AG04450 (cell line): ENCODE results near the gene SH3D19. TPM values are rescaled to one million over a fixed set of nuclear protein-coding genes. Genes with fewer than 3 reads are reported as not detected.
"Not testable (repeated sequence)": the region's sequence is repeated elsewhere in the genome, so short reads cannot be mapped to it uniquely, and the experiment has no call there.

Experiments
- CTCF ChIA-PET: fragments of 300-600, 350-600 bp; formaldehyde crosslinking; extraction: SDS; loops from one replicate; lab custom pipeline; 2022; ENCODE audit warnings: antibody characterized with exemption, inconsistent platforms; lab: Charles Lee
- POLR2A ChIA-PET: fragments of 350-600 bp; formaldehyde crosslinking; extraction: SDS; loops from one replicate; lab custom pipeline; 2021; ENCODE audit warnings: antibody characterized with exemption, inconsistent platforms; lab: Yijun Ruan, JAX
- DNase-seq: peaks from one replicate; pipeline ENCODE4 v3.0.0-alpha.2; 2011; ENCODE audit warnings: low read depth, low spot score
- H3K27ac ChIP-seq: one replicate; pipeline ENCODE4 v1.5.1; 2012; ENCODE audit warnings: low read depth, low read length, control low read depth
- H3K27me3 ChIP-seq: one replicate; pipeline ENCODE4 v1.6.0; 2012; ENCODE audit warnings: low read length; ENCODE audit not compliant: control insufficient read depth, insufficient read depth
- H3K4me3 ChIP-seq: 2 replicates; pipeline ENCODE4 v1.5.1; 2011; ENCODE audit warnings: mild to moderate bottlenecking, low read depth, low read length, control low read depth
- H3K9me3 ChIP-seq: 2 replicates; pipeline ENCODE4 v1.5.1; 2012; ENCODE audit warnings: low read length; ENCODE audit not compliant: control insufficient read depth, insufficient read depth
- polyA plus RNA-seq: library from polyadenylated mRNA; depleted of rRNA; stranded (reverse); fragments of >200 nt; gene quantifications from 2 replicates; pipeline ENCODE4 v1.2.3, GENCODE V29; 2011
- TF ChIP-seq, protein P1 (sequence below): IDR thresholded peaks from 2 replicates; pipeline ENCODE4 v1.5.1; 2011; ENCODE audit warnings: low read depth, low read length, control low read depth, inconsistent platforms

SH3D19 gene
- polyA plus RNA-seq, 1 experiment = 32.6 TPM

DNA sequence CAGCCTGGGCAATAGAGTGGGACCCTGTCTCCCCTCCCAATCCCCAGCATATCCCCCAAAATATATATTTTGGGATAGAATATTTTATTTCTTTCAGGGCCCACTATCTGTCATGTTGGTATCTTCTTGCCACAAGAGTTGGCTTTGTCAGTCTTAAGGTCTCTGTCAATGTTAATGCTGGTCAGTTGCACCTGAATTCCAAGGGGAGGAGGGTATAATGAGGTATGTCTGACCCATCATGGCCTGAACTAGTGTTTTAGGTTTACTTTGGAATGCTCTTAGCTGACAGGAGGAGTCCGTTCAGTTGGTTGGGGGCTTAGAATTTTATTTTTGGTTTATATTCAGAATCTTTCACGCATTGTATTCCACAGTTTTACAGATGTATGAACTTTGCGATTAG lies 232.2 kb downstream of the SH3D19 start:
- ChIA-PET POLR2A (no interaction called here), CTCF (no interaction called here)
- no peak overlapping the region for H3K4me3 ChIP-seq
- TF ChIP-seq, protein P1, sequence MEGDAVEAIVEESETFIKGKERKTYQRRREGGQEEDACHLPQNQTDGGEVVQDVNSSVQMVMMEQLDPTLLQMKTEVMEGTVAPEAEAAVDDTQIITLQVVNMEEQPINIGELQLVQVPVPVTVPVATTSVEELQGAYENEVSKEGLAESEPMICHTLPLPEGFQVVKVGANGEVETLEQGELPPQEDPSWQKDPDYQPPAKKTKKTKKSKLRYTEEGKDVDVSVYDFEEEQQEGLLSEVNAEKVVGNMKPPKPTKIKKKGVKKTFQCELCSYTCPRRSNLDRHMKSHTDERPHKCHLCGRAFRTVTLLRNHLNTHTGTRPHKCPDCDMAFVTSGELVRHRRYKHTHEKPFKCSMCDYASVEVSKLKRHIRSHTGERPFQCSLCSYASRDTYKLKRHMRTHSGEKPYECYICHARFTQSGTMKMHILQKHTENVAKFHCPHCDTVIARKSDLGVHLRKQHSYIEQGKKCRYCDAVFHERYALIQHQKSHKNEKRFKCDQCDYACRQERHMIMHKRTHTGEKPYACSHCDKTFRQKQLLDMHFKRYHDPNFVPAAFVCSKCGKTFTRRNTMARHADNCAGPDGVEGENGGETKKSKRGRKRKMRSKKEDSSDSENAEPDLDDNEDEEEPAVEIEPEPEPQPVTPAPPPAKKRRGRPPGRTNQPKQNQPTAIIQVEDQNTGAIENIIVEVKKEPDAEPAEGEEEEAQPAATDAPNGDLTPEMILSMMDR = no peak
- no peaks in the 10 kb centered on the region for H3K27me3 ChIP-seq
- H3K27ac ChIP-seq = no peak overlapping the region
- no peak for DNase-seq
- no peaks in the 10 kb centered on the region for H3K9me3 ChIP-seq

DNA sequence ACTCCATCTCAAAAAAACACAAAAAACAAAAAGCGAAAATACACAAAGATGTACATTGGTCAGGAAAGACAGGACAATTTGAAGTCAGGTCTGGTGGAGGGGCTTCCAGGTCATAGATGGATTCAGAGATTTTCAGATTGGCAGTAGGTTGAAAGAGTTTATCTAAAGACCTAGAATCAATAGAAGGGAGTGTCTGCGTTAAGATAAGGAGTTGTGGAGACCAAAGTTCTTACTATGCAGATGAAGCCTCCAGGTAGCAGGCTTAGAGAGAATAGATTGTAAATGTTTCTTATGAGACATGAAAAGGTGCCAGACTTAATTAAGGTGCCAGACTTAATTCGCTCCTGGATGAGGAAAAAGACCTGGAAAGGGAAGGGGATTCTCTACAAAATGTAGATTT lies 232.9 kb downstream of the SH3D19 start:
- Histone ChIP-seq H3K27me3 (no peaks in the 10 kb centered on the region), H3K4me3 (no peak overlapping the region), H3K9me3 (no peaks in the 10 kb centered on the region), H3K27ac (no peak overlapping the region)
- CTCF ChIA-PET = no interaction called here
- TF ChIP-seq, protein P1 = no peak
- DNase-seq = no peak
- POLR2A ChIA-PET = no interaction called here

DNA sequence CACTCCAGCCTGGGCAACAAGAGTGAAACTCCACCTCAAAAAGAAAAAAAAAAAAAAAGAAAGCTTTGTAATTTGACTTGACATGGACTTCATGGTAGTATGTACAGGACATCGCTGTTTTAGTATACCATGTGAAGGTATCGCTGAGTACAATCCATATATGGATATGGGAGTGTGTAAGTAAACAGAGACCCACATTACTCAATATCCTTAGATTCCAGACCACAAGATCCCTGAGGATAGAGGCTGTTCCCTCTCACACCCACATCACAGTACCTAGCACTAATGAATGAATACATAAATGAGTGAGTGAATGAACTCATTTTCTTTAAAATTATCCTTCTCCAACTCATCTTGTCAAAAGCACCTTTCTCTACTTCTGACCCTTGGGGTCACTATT lies 234.4 kb downstream of the SH3D19 start:
- H3K4me3 ChIP-seq = no peak overlapping the region
- H3K9me3 ChIP-seq = no peaks in the 10 kb centered on the region
- H3K27me3 ChIP-seq = no peaks in the 10 kb centered on the region
- ChIA-PET POLR2A (no interaction called here), CTCF (no interaction called here)
- no peak for DNase-seq
- no peak overlapping the region for H3K27ac ChIP-seq
- TF ChIP-seq, protein P1 = no peak

DNA sequence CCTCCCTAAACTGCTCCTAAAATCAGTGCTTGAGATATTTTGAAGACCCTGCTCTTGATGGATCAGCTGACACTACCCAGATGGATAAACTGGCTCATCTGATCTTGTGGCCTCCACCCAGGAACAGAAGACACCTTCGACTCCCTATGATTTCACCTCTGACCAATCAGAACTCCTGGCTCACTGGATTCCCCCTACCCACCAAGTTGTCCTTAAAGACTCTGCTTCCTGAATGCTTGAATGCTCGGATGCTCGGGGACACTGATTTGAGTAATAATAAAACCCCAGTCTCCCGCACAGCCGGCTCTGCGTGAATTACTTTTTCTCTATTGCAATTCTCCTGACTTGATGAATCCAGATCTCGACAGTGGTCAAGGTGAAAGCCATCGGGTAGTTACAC lies 237.9 kb downstream of the SH3D19 start:
- DNase-seq = no peak
- TF ChIP-seq, protein P1 = no peak
- Histone ChIP-seq H3K27me3 (no peaks in the 10 kb centered on the region), H3K27ac (no peak overlapping the region), H3K4me3 (no peak overlapping the region), H3K9me3 (no peaks in the 10 kb centered on the region)
- POLR2A ChIA-PET = no interaction called here
- CTCF ChIA-PET = no interaction called here

DNA sequence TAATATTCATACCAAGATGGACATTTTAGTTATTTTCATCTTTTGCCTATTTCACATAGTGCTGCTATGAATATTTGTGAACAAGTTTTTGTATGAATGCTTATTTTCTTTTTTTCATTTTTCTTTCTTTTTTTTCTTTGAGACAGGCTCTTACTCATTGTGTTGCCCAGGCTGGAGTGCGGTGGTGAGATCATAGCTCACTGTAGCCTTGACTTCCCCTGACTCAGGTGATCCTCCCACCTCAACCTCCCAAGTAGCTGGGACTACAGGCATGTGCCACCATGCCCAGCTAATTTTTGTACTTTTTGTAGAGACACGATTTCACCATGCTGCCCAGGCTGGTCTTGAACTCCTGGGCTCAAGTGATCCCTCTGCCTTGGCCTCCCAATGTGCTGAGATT lies 247.4 kb downstream of the SH3D19 start:
- DNase-seq, CTCF ChIA-PET, POLR2A ChIA-PET, H3K27ac ChIP-seq, H3K9me3 ChIP-seq, H3K4me3 ChIP-seq, H3K27me3 ChIP-seq: not testable (repeated sequence)
